GM12878 (cell line): ENCODE data around the gene OR2AP1. TPM values are rescaled to one million over a fixed set of nuclear protein-coding genes. Genes with fewer than 3 reads are reported as not detected.
A peak's percentile ranks its signal among the peaks of the same experiment; 100 is the strongest.

Experiments used
- ATF7 ChIP-seq: fragments of 450-650 bp; IDR thresholded peaks from 2 replicates; pipeline ENCODE4 v1.6.1; 2016; ENCODE audit warnings: low read depth, mild to moderate bottlenecking
- BHLHE40 ChIP-seq, 2 experiments: fragments of 450-650 bp in 1 of 2; IDR thresholded peaks; 2 replicates each; pipeline ENCODE4 v1.6.1; 2011 to 2017; ENCODE audit warnings: low read depth in 2 of 2, borderline replicate concordance in 1 of 2, improper control_type of control experiment in 1 of 2, low read length in 1 of 2, mild to moderate bottlenecking in 1 of 2
- CREM ChIP-seq: IDR thresholded peaks from 2 replicates; pipeline ENCODE4 v1.6.1; 2014; ENCODE audit warnings: antibody characterized with exemption, low read depth
- FOS ChIP-seq: IDR thresholded peaks from 3 replicates; pipeline ENCODE4 v1.6.1; 2011; ENCODE audit warnings: borderline replicate concordance; ENCODE audit not compliant: insufficient read length; ENCODE audit errors: extremely low read depth
- FOXM1 ChIP-seq: IDR thresholded peaks from 2 replicates; pipeline ENCODE4 v1.6.1; 2012; ENCODE audit warnings: low read depth, mild to moderate bottlenecking, inconsistent platforms, low read length, moderate library complexity
- GABPA ChIP-seq: IDR thresholded peaks from 2 replicates; pipeline ENCODE4 v1.6.1; 2014; ENCODE audit warnings: antibody characterized with exemption, low read depth, mild to moderate bottlenecking, inconsistent platforms
- HSF1 ChIP-seq: fragments of 150-350 bp; IDR thresholded peaks from 2 replicates; pipeline ENCODE4 v1.6.1; 2014; ENCODE audit warnings: mild to moderate bottlenecking, low read depth, low read length
- IKZF2 ChIP-seq, 2 experiments: fragments of 450-650 bp; IDR thresholded peaks; 2 replicates each; pipeline ENCODE4 v1.6.1; 2017; ENCODE audit warnings: mild to moderate bottlenecking in 2 of 2, moderate library complexity in 2 of 2
- KAT2A ChIP-seq: conservative IDR thresholded peaks from 2 replicates; pipeline ENCODE4 v1.6.1; 2011; ENCODE audit warnings: low read depth, low read length; ENCODE audit not compliant: control insufficient read depth
- MLLT1 ChIP-seq: fragments of 450-650 bp; IDR thresholded peaks from 2 replicates; pipeline ENCODE4 v1.6.1; 2016; ENCODE audit warnings: mild to moderate bottlenecking
- MYB ChIP-seq: fragments of 150-350 bp; IDR thresholded peaks from 2 replicates; pipeline ENCODE4 v1.6.1; 2014; ENCODE audit warnings: mild to moderate bottlenecking, low read depth, low read length, borderline replicate concordance
- NFYA ChIP-seq: IDR thresholded peaks from 2 replicates; pipeline ENCODE4 v1.6.1; 2011; ENCODE audit warnings: low read depth, mild to moderate bottlenecking, low read length, improper control_type of control experiment, borderline replicate concordance
- RAD51 ChIP-seq: fragments of 450-650 bp; IDR thresholded peaks from 2 replicates; pipeline ENCODE4 v1.6.1; 2016; ENCODE audit warnings: moderate library complexity, mild to moderate bottlenecking, inconsistent platforms
- SMAD5 ChIP-seq: IDR thresholded peaks from 2 replicates; pipeline ENCODE4 v1.6.1; 2016; ENCODE audit warnings: antibody characterized with exemption, low read depth
- SMC3 ChIP-seq: IDR thresholded peaks from 2 replicates; pipeline ENCODE4 v1.6.1; 2011; ENCODE audit warnings: low read length, improper control_type of control experiment, borderline replicate concordance
- SRF ChIP-seq, 2 experiments: IDR thresholded peaks; 2 replicates each; pipeline ENCODE4 v1.6.1; 2011; ENCODE audit warnings: low read depth in 2 of 2, low read length in 2 of 2, mild to moderate bottlenecking in 1 of 2, moderate library complexity in 1 of 2
- TBL1XR1 ChIP-seq: IDR thresholded peaks from 2 replicates; pipeline ENCODE4 v1.6.1; 2012; ENCODE audit warnings: low read depth, low read length, improper control_type of control experiment
- ZBTB4 ChIP-seq: fragments of 450-650 bp; formaldehyde crosslinking; IDR thresholded peaks from 2 replicates; pipeline ENCODE4 v1.4.0; 2022; ENCODE audit warnings: mild to moderate bottlenecking, moderate library complexity
- ZNF592 ChIP-seq: fragments of 450-650 bp; IDR thresholded peaks from 2 replicates; pipeline ENCODE4 v1.6.1; 2017; ENCODE audit warnings: mild to moderate bottlenecking, moderate library complexity
- polyA plus RNA-seq, 11 experiments: library from polyadenylated mRNA; depleted of rRNA in 4 of 11; unstranded in 6 of 11; stranded (reverse) in 5 of 11; fragments of >200 nt; fragmentation: Nextera tagmentation in 4 of 11; fragmentation: Illumina TruSeq in 1 of 11; extraction: Ambion mirVana in 4 of 11; extraction: Trizol in 1 of 11; gene quantifications; 1 replicate in 1 of 11; 2 replicates in 10 of 11; pipeline versions ENCODE4 v1.2.1 to v1.2.3, GENCODE V29; 2011 to 2016; ENCODE audit warnings: inconsistent platforms in 2 of 11, missing spikeins in 2 of 11, low read depth in 1 of 11
- total RNA-seq, 4 experiments: library from RNA; depleted of rRNA in 3 of 4; stranded (reverse); fragments of >200 nt in 3 of 4; fragmentation: Illumina TruSeq in 1 of 4; extraction: Trizol in 1 of 4; gene quantifications; 2 replicates each; pipeline versions ENCODE4 v1.2.1 to v1.2.3, GENCODE V29; 2013 to 2021

OR2AP1 gene
- total and polyA plus RNA-seq, 10 of the 15 experiments (the other 5 are each of a cell fraction or from before 2014, with no cell fraction given), result not detected

- TF ChIP-seq SMAD5 (no peak), ZNF592 (no peak), SMC3 (peak; percentile 69; the same call in 1 of the 2 replicates), TBL1XR1 (no peak), FOXM1 (peak; percentile 17; the same call in 1 of the 2 replicates), FOS (no peak), ZBTB4 (CRISPR knock-in tag) (no peak), IKZF2 (IDR thresholded peaks at IDR 0.05) (no peak), KAT2A (no peak), RAD51 (peak; percentile 80), HSF1 (no peak), ATF7 (peak; percentile 26; the same call in 1 of the 2 replicates), NFYA (no peak), MYB (no peak), BHLHE40 (IDR thresholded peaks at IDR 0.05; ENCODE audit: borderline replicate concordance in 1 of 2, low read depth in 2 of 2, low read length in 1 of 2) (no peak), CREM (peak; percentile 39; the same call in 1 of the 2 replicates), MLLT1 (no peak), GABPA (no peak), SRF (IDR thresholded peaks at IDR 0.05; ENCODE audit: low read depth in 2 of 2, low read length in 2 of 2) (no peak)
Observed at GRCh38 chr12:55619354-55620138, 47.3 kb downstream of the OR2AP1 start (continued).
